ENCODE results near the gene GPX4. TPM values are rescaled to one million over a fixed set of nuclear protein-coding genes. Genes with fewer than 3 reads are reported as not detected.

Gene GPX4
- total RNA-seq, 3 donors from 2014 or later: 126 to 187 (median 144) TPM

- Histone ChIP-seq H3K4me1 (ENCODE audit: low read depth) (peaks cover 19% of the 10 kb centered on the region), H3K4me3 (no peak overlapping the region), H3K36me3 (ENCODE audit: low read depth) (no peaks in the 10 kb centered on the region), H3K9me3 (no peaks in the 10 kb centered on the region)
- no peak for DNase-seq
- intact Hi-C loops (cut with DNase I, micrococcal nuclease): no loop called here
- no peak for TF ChIP-seq CTCF (IDR thresholded peaks at IDR 0.05)
- no peak for ATAC-seq
These were observed 47.4 kb downstream of the GPX4 start for GRCh38 chr19:1151037-1151724.

GRCh38 chr19:1151917-1152587 is 48.3 kb downstream of the GPX4 start:
- ATAC-seq: no peak
- H3K36me3 ChIP-seq (ENCODE audit: low read depth): no peaks in the 10 kb centered on the region
- intact Hi-C loops (cut with DNase I, micrococcal nuclease): no loop called here
- peaks cover 19% of the 10 kb centered on the region for H3K4me1 ChIP-seq (ENCODE audit: low read depth)
- H3K4me3 ChIP-seq: no peak overlapping the region
- no peak for TF ChIP-seq CTCF (IDR thresholded peaks at IDR 0.05)
- no peak for DNase-seq
- H3K9me3 ChIP-seq: no peaks in the 10 kb centered on the region

- H3K4me3 ChIP-seq: no peak overlapping the region
- peaks cover 19% of the 10 kb centered on the region for H3K4me1 ChIP-seq (ENCODE audit: low read depth)
- intact Hi-C loops (cut with DNase I, micrococcal nuclease): no loop called here
- DNase-seq: no peak
- no peak for TF ChIP-seq CTCF (IDR thresholded peaks at IDR 0.05)
- H3K36me3 ChIP-seq (ENCODE audit: low read depth): no peaks in the 10 kb centered on the region
- no peaks in the 10 kb centered on the region for H3K9me3 ChIP-seq
- no peak for ATAC-seq
These were observed 50.3 kb downstream of the GPX4 start for GRCh38 chr19:1153891-1154730.

- no peak overlapping the region for H3K4me3 ChIP-seq
These were observed 51.0 kb downstream of the GPX4 start for GRCh38 chr19:1154731-1155351.

More at GRCh38 chr19:1154731-1155351, 51.0 kb downstream of the GPX4 start:
- intact Hi-C loops (cut with DNase I, micrococcal nuclease): no loop called here
- peaks cover 19% of the 10 kb centered on the region for H3K4me1 ChIP-seq (ENCODE audit: low read depth)
- peak; percentile 78 to 89 (median 84) for DNase-seq
- no peaks in the 10 kb centered on the region for H3K9me3 ChIP-seq
- no peaks in the 10 kb centered on the region for H3K36me3 ChIP-seq (ENCODE audit: low read depth)
- TF ChIP-seq CTCF (IDR thresholded peaks at IDR 0.05): no peak
- peak; percentile 94 for ATAC-seq

All from mucosa of descending colon (tissue), 3 donors.